SU-DHL-6 (cell line): ENCODE measurements around the gene PSMC3.

ENCODE experiments used
- EZH2phosphoT487 ChIP-seq: fragments of 200-600 bp; sonication (generic), shearing (Covaris generic); conservative IDR thresholded peaks from 2 replicates; pipeline ENCODE4 v1.6.1; 2018; ENCODE audit warnings: mild to moderate bottlenecking, antibody characterized with exemption, low read length, moderate library complexity, mixed read lengths
- TF ChIP-seq, protein P1 (sequence below): fragments of 200-600 bp; sonication (generic); IDR thresholded peaks from one replicate; pipeline ENCODE4 v1.5.1; 2017; ENCODE audit warnings: antibody characterized with exemption, mild to moderate bottlenecking, low read length, moderate library complexity; ENCODE audit not compliant: insufficient read depth, poor library complexity, severe bottlenecking

GRCh38 chr11:47415949-47416472 lies 10.2 kb downstream of the PSMC3 start:
- TF ChIP-seq EZH2phosphoT487: no peak
- TF ChIP-seq, protein P1, sequence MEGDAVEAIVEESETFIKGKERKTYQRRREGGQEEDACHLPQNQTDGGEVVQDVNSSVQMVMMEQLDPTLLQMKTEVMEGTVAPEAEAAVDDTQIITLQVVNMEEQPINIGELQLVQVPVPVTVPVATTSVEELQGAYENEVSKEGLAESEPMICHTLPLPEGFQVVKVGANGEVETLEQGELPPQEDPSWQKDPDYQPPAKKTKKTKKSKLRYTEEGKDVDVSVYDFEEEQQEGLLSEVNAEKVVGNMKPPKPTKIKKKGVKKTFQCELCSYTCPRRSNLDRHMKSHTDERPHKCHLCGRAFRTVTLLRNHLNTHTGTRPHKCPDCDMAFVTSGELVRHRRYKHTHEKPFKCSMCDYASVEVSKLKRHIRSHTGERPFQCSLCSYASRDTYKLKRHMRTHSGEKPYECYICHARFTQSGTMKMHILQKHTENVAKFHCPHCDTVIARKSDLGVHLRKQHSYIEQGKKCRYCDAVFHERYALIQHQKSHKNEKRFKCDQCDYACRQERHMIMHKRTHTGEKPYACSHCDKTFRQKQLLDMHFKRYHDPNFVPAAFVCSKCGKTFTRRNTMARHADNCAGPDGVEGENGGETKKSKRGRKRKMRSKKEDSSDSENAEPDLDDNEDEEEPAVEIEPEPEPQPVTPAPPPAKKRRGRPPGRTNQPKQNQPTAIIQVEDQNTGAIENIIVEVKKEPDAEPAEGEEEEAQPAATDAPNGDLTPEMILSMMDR: no peak
